ENCODE results near the gene PML. TPM values are rescaled to one million over a fixed set of nuclear protein-coding genes. Genes with fewer than 3 reads are reported as not detected.

Gene PML
- total RNA-seq, 1 donor from 2014 or later = 28.8 TPM

- ATAC-seq = peak; percentile 40
These were observed 16.5 kb downstream of the PML start for GRCh38 chr15:74010929-74011540.

DNA sequence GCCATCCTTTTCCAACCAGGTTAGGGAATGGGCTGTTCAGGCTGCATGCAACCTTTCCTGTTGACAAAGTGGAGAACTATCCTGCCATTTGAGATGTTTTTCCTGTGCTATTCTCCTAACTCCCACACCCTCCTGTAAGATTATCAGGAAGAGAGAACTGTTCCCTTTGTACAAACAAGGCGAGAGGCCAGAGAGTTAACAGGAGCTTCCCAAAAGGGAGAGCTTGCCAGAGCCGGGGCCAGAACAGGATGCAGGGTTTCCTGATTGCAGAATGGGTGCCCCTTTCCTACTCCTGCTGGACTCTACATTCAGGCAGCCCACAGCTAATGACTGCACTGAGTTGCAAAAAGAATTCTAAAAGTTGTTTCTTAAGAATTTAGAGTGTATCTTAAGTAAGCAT is 17.1 kb downstream of the PML start:
- ATAC-seq = peak; percentile 24

DNA sequence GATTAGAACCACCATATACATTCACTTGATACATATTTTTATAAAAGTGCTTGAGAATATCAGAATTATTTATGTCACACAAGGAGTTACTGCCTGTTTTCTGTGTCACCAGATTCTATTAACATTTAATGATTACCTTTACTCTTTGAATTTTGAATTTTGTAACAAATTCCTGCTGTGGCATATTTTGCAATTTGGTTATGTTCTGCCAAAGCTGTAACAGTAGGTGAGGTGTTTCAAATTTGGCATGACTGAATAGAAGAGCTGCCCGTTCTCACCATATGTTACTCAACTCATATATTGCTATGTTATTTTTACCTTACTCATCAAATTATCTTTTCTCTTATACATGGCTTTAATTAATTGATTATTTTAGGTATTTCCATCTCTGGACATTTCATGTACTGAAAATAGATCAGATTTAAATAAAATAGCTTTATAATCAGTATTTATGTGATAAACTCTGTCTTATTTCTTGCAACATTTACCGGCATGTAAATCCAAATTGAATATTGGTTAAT is 18.9 kb downstream of the PML start:
- no peak for ATAC-seq

DNA sequence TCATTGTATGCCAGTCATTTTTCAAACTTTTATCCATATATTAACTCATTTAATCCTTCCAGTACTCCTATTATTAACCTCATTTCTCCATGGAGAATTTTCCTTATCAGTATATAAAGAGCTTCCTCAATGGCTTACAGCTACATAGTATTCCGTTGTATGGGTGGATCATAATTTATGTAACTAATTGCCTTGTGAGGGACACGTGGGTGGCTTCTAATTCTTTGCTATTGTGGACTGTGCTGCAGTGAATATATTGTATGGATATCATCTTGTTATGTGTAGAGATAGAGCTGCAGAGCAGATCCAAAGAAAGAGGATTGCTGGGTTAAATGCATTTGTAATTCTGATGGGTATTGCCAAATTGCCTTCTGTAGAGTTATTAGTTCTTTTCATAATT is 25.2 kb downstream of the PML start:
- ATAC-seq = no peak

- no peak for ATAC-seq
These were observed 28.4 kb downstream of the PML start for GRCh38 chr15:74022706-74023470.

DNA sequence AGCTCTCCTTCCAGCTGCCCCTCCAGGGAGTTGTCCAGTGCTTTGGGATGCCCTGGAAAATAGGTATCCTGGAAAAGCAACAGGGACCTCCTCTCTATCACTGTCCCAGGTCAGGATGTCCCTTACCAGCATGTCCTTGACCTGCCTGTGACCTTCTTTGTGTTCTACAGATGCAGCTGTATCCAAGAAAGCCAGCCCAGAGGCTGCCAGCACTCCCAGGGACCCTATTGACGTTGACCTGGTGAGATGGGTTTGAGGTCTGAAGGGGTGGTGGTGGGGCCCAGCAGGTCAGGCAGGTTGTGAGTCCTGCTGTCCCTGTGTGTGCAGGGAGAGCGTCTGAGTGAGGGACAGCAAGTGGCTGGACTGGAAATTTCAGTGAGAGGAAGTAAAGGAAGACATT is 30.2 kb downstream of the PML start:
- no peak for ATAC-seq

DNA sequence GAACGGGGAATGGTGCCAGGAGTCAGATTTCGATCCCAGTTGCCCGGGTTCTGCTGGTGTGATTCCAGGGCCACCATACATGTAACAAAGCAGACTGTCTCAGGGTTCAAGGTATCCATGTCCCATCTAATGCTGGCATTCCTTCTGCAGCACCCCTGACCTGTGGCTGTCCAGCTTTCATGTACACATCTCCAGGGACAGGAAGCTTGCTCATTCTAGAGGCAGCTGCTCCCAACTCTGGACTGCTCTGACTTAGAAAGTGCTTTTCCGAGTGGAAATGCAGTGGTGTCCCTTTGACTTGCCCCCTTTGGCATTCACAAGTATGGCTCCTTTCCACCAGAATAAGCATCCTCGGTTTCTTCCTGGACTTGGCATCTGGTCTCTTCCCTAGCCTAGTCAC is 30.9 kb downstream of the PML start:
- peak; percentile 22 for ATAC-seq

DNA sequence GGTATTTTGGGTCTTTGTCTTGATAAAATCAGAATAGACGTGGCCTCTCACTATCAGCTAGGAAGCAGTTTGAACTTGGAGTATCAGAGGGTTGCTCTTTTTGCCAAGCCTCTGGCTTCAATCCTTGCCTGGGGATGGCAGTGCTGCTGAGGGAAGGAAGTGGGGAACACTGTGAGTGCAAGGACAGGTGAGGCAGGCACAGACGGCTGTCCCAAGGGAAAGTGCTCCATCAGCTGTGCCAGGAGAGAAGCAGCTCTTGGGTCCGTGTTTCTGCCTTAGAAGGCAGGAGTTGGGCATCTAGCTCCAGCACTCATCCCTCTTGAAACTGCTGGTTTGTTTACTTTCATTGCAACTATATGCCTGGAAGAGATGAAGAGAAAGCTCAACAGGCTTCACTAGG is 33.2 kb downstream of the PML start:
- no peak for ATAC-seq

DNA sequence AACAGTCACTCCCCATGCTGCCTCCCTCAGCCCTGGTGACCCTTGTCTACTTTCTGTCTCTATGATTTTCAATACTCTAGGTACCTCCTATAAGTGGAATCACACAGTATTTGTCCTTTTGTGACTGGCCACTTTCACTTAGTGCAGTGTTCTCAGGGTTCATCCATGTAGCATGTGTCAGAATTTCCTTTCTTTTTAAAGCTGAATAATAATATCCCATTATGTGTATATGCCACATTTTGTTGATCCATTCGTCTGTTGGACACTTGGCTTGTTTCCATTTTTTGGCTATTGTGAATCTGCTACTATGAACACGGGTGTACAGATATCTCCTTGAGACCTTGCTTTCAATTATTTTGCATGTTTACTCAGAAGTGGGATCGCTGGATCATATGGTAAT is 34.1 kb downstream of the PML start:
- no peak for ATAC-seq

- ATAC-seq = no peak
These were observed 37.5 kb downstream of the PML start for GRCh38 chr15:74032046-74032445.

GRCh38 chr15:74032606-74033561 is 38.4 kb downstream of the PML start:
- ATAC-seq = peak; percentile 14

GRCh38 chr15:74034206-74034755 is 39.8 kb downstream of the PML start:
- no peak for ATAC-seq

DNA sequence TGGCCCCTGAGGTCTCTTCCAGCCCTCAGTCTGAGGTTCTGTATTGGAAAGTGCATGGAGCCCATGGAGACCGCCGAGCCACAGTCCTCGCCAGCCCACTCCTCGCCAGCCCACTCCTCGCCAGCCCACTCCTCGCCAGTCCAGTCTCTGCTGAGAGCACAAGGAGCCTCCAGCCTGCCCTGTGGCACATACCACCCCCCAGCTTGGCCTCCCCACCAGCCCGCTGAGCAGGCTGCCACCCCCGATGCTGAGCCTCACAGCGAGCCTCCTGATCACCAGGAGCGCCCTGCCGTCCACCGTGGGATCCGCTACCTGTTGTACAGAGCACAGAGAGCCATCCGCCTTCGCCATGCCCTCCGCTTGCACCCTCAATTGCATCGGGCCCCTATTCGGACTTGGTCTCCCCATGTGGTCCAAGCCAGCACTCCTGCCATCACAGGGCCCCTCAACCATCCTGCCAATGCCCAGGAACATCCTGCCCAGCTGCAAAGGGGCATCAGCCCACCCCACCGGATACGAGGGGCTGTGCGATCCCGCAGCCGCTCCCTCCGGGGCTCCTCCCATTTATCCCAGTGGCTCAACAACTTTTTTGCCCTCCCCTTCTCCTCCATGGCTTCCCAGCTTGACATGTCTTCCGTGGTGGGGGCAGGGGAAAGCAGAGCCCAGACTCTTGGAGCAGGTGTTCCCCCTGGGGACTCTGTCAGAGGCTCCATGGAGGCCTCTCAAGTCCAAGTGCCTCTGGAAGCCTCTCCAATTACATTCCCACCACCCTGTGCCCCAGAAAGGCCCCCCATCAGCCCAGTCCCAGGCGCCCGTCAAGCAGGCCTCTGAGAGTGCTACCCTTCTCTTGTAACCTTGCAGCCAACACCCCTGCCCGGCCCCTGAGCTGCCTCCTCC is 40.9 kb downstream of the PML start:
- ATAC-seq = no peak

DNA sequence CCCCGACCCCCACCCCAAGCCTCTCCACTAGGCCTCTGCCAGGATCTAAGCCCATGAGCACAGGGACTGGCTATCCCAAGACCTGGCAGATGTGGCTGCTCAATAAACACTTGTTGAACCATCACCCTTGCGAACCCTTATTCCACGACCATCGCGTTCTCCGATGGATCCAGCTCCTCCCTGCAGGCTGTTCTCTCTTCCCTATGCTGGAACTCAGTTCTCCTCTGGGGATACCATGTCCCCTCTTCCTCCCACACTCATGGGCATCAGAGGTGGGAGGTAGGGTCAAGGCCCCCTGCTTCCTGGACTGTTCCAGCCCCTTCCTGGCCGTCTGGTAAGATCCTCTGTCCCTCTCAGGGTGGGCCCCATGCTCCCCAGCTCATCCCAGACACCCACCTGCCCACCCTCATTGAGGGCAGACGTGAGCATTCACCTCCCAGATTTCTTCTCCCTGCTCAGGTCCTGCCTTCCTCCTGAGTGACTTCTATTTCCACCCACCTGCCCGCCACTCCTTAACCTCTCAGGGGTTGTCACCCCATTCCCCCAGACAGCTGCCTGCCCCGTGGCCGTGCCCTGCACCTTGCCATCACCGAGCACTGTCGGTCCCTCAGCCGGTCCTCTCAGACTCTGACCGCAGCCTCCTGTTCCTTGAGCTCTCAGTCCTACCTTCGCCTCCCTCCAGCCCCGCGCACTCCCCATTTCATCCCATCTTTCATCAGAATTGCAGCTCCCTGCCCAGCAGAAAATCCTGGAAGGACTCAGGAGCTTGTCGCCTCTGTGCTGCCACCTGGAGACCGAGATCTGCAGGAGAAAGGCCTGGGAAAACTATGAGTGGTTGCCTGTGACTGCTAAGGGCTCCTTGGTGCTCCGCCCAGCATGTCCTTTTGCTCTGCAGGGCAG is 42.0 kb downstream of the PML start:
- ATAC-seq = no peak

DNA sequence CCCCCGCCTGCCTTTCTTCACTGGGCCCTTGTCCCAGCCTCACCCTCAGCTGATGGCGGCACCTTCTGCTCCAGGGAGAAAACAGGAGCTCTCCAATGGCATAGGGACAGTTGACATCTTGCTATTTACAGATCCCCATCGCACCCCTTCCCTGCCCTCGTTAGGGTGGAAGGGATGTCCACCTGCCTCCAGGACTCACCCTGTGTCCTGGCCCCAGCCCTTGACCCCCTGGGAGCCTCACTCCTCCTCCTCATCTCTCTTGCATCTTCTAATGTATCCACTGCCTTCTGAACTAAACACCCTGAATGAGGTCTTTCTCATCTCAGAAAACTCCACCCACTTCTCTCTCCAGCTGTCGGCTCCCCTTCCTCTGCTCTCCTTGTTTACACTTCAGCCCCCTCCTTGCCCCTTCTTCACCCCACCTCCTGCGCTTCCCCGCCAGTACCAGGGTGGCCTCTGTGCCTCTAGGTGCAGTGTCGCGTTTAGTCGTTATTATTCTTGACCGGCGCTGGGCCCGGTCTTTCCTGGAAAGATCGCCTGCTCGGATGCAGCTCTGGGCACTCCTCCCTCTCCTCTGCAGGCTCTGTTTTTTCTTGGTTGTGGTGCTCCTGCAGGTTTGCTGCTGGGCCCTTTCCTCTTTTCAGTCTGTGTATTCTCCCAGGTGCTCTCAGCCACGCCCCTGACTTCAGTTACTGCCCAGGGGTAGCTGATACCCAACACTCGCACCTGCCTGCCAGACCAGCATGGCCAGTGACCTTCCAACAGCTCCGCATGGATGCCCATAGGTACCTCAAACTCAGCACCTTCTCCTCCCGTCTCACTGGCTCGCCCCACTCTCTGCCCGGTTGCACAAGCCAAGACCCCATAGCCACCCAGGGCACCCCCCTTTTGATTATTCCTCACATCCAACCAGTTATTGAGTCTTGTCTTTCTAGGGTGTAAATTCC is 42.9 kb downstream of the PML start:
- no peak for ATAC-seq

GRCh38 chr15:74038707-74039655 is 44.5 kb downstream of the PML start:
- ATAC-seq = no peak

DNA sequence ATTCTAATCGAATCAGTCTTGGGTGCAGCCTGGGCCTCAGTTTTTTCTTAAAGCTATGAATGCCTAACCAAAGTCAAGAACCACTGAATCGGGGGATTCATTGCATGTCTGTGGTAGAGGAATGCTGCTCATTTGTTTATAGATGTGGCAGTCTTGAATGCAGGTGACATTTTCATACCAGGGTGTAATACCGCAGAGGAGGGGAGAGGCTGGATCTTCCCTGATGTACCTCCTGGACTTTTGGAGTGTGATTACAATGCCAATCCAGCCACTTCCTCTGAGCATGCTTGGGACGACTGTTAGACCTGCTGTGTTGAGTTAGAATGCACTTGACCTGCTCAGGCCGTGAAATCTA is 45.1 kb downstream of the PML start:
- no peak for ATAC-seq

Data from esophagus mucosa (tissue), 1 donor.